K562 (cell line): ENCODE results near the gene NUAK1. TPM values are rescaled to one million over a fixed set of nuclear protein-coding genes. Genes with fewer than 3 reads are reported as not detected.

Source experiments
- ATAC-seq: fragments of 200-7000 bp; cut with Tn5 transposase; 3 replicates; pipeline ENCODE4 v1.9.1; 2020; ENCODE audit warnings: moderate library complexity
- BruUV-seq: library from RNA; stranded (reverse); fragments of 400-500 nt; replicated peaks from 2 replicates; lab custom pipeline; 2021; lab: Mats Ljungman, UMichigan
- CTCF ChIA-PET: fragments of 300-600 bp; formaldehyde crosslinking; extraction: SDS; loops from one replicate; lab custom pipeline; 2021; ENCODE audit warnings: low intra/inter-chr PET ratio; lab: Yijun Ruan, JAX
- POLR2A ChIA-PET: fragments of 300-600, 350-650 bp; sonication (Branson Sonifier 250); formaldehyde crosslinking; extraction: SDS; loops from one replicate; lab custom pipeline; 2021; ENCODE audit warnings: antibody characterized with exemption, inconsistent platforms; lab: Yijun Ruan, JAX
- DNase-seq, 4 experiments: peaks; one replicate each; pipeline versions ENCODE4 v3.0.0 to v3.0.0-alpha.2; 2011 to 2018; ENCODE audit warnings: low spot score in 3 of 4, mixed read lengths in 3 of 4; ENCODE audit errors: extremely low read depth in 1 of 4
- FAIRE-seq: peaks from 2 replicates; lab custom pipeline; 2011; peaks lifted over from hg19 to GRCh38; lab: Jason Lieb, UNC
- H2AFZ ChIP-seq: 2 replicates; pipeline ENCODE4 v1.6.0; 2011; ENCODE audit warnings: low read depth, low read length, control low read depth, inconsistent platforms
- H3K27ac ChIP-seq: fragments of 200-600 bp; 3 replicates; pipeline ENCODE4 v1.8.0; 2011; ENCODE audit warnings: low read depth, mild to moderate bottlenecking, control low read depth, inconsistent platforms, low read length, moderate library complexity, mixed read lengths; ENCODE audit errors: extremely low read depth
- H3K27me3 ChIP-seq, 2 experiments: fragments of 300-600 bp in 1 of 2; 2 replicates in 1 of 2; 3 replicates in 1 of 2; pipeline versions ENCODE4 v1.6.0 to v1.8.0; 2011; ENCODE audit warnings: inconsistent platforms in 2 of 2, low read length in 2 of 2, mild to moderate bottlenecking in 1 of 2, mixed read lengths in 1 of 2, moderate library complexity in 1 of 2; ENCODE audit not compliant: control insufficient read depth in 2 of 2, insufficient read depth in 2 of 2
- H3K36me3 ChIP-seq: fragments of 300-600 bp; 3 replicates; pipeline ENCODE4 v1.8.0; 2011; ENCODE audit warnings: mild to moderate bottlenecking, low read length, inconsistent platforms; ENCODE audit not compliant: control insufficient read depth, insufficient read depth
- H3K4me1 ChIP-seq, 2 experiments: fragments of 200-600 bp in 1 of 2; replicated peaks in 1 of 2; 2 replicates in 1 of 2; 3 replicates in 1 of 2; pipeline versions ENCODE4 v1.5.1 to v1.8.0; 2011; ENCODE audit warnings: inconsistent platforms in 2 of 2, low read length in 2 of 2, mild to moderate bottlenecking in 1 of 2, mixed read lengths in 1 of 2, moderate library complexity in 1 of 2; ENCODE audit not compliant: control insufficient read depth in 2 of 2, insufficient read depth in 2 of 2
- H3K4me2 ChIP-seq: 2 replicates; pipeline ENCODE4 v1.6.1; 2011; ENCODE audit warnings: low read length, control low read depth, inconsistent platforms, mixed read lengths; ENCODE audit not compliant: insufficient read depth
- H3K4me3 ChIP-seq: fragments of 200-600 bp; sonication (generic), shearing (Covaris generic); 2 replicates; pipeline ENCODE4 v1.5.1; 2016; ENCODE audit warnings: control low read depth, inconsistent platforms
- H3K79me2 ChIP-seq: fragments of 200-600 bp; 3 replicates; pipeline ENCODE4 v1.8.0; 2011; ENCODE audit warnings: low read length, inconsistent platforms; ENCODE audit not compliant: control insufficient read depth, insufficient read depth
- H3K9ac ChIP-seq, 2 experiments: 2 replicates each; pipeline versions ENCODE4 v1.6.0 to v1.6.1; 2011; ENCODE audit warnings: low read depth in 2 of 2, low read length in 2 of 2, control low read depth in 1 of 2, inconsistent platforms in 1 of 2, mild to moderate bottlenecking in 1 of 2, mixed read lengths in 1 of 2; ENCODE audit not compliant: insufficient read depth in 1 of 2
- H3K9me1 ChIP-seq: one replicate; pipeline ENCODE4 v1.6.0; 2011; ENCODE audit warnings: inconsistent platforms, mild to moderate bottlenecking, low read length, moderate library complexity; ENCODE audit not compliant: control insufficient read depth, insufficient read depth
- H3K9me3 ChIP-seq: replicated peaks from 2 replicates; pipeline ENCODE4 v1.5.1; 2011; ENCODE audit warnings: low read depth, low read length, inconsistent platforms; ENCODE audit not compliant: control insufficient read depth, insufficient read depth
- H4K20me1 ChIP-seq: replicated peaks from 2 replicates; pipeline ENCODE4 v1.6.1; 2011; ENCODE audit warnings: low read length, inconsistent platforms, mixed read lengths; ENCODE audit not compliant: control insufficient read depth, insufficient read depth
- ARID4B ChIP-seq: sonication (generic); formaldehyde crosslinking; IDR thresholded peaks from 2 replicates; pipeline ENCODE4 v1.8.0; 2022; ENCODE audit warnings: mild to moderate bottlenecking, missing genetic modification reagents
- E2F4 ChIP-seq: sonication (generic); formaldehyde crosslinking; IDR thresholded peaks from 2 replicates; pipeline ENCODE4 v1.8.0; 2022; ENCODE audit warnings: mild to moderate bottlenecking, low read depth, missing genetic modification reagents
- MEIS2 ChIP-seq: fragments of 450-650 bp; IDR thresholded peaks from 2 replicates; pipeline ENCODE4 v1.6.1; 2014; ENCODE audit warnings: mild to moderate bottlenecking; ENCODE audit not compliant: partially characterized antibody
- PBX2 ChIP-seq, 2 experiments: IDR thresholded peaks in 1 of 2; conservative IDR thresholded peaks in 1 of 2; 2 replicates each; pipeline ENCODE4 v1.6.1; 2016; ENCODE audit warnings: low read depth in 2 of 2, mild to moderate bottlenecking in 1 of 2, missing compliant biosample characterization in 1 of 2, missing genetic modification characterization in 1 of 2, moderate library complexity in 1 of 2
- PKNOX1 ChIP-seq: fragments of 450-650 bp; IDR thresholded peaks from 2 replicates; pipeline ENCODE4 v1.6.1; 2016
- THAP12 ChIP-seq: fragments of 250-450 bp; sonication (Bioruptor Pico); IDR thresholded peaks from 2 replicates; pipeline ENCODE4 v1.9.0; 2021; ENCODE audit warnings: mild to moderate bottlenecking, inconsistent platforms
- ZKSCAN8 ChIP-seq: fragments of 200-800 bp; sonication (Bioruptor generic); IDR thresholded peaks from 2 replicates; pipeline ENCODE4 v1.6.1; 2016; ENCODE audit warnings: missing genetic modification characterization, missing compliant biosample characterization
- ZZZ3 ChIP-seq: fragments of 450-650 bp; IDR thresholded peaks from 2 replicates; pipeline ENCODE4 v1.6.1; 2016; ENCODE audit warnings: antibody characterized with exemption, mild to moderate bottlenecking, moderate library complexity
- WGBS: fragments of 100-300 bp; shearing (Covaris generic); methylation state at CpG from one replicate; pipeline ENCODE4 v1.1.6; 2016; ENCODE audit warnings: low coverage, mixed read lengths; ENCODE audit not compliant: insufficient coverage; ENCODE audit errors: missing lambda C conversion rate; 5-methylcytosine and 5-hydroxymethylcytosine counted together
- in situ Hi-C: fragments of 300-500 bp; cut with MboI; formaldehyde crosslinking; loops from 4 replicates; pipeline ENCODE4 v1.15.0; 2018; ENCODE audit warnings: inconsistent platforms, mixed read lengths
- intact Hi-C: fragments of 100-400 bp; cut with micrococcal nuclease; formaldehyde crosslinking; loops from 2 replicates; pipeline ENCODE4 v1.14.2; 2022
- polyA plus RNA-seq, 8 experiments: library from polyadenylated mRNA; depleted of rRNA in 4 of 8; stranded (reverse) in 5 of 8; unstranded in 3 of 8; fragments of >200 nt; fragmentation: Nextera tagmentation in 2 of 8; fragmentation: Illumina TruSeq in 1 of 8; extraction: Ambion mirVana in 2 of 8; extraction: Trizol in 1 of 8; gene quantifications; 2 replicates each; pipeline versions ENCODE4 v1.2.1 to v1.2.3, GENCODE V29; 2011 to 2014; ENCODE audit warnings: inconsistent platforms in 1 of 8, missing spikeins in 1 of 8
- total RNA-seq, 7 experiments: library from RNA; depleted of rRNA in 6 of 7; stranded (reverse); fragments of >200 nt in 6 of 7; fragmentation: Illumina TruSeq in 2 of 7; extraction: Trizol in 2 of 7; gene quantifications; 2 replicates each; pipeline versions ENCODE4 v1.2.1 to v1.2.3, GENCODE V29; 2011 to 2021; ENCODE audit warnings: low replicate concordance in 1 of 7

Gene NUAK1
- total and polyA plus RNA-seq, 9 of the 15 experiments (the other 6 are each of a cell fraction or from before 2014, with no cell fraction given) = 0.02 TPM; not detected in 8

- intact Hi-C loops (no loop called here), in situ Hi-C loops (no loop called here)
- BruUV-seq = no TSS peak
- H3K27ac ChIP-seq = no peak overlapping the region
- FAIRE-seq (no peak), ATAC-seq (no peak), DNase-seq (no peak)
- H4K20me1 ChIP-seq = peaks cover 7% of the 10 kb centered on the region; the same call in 1 of the 2 replicates
- H3K9ac ChIP-seq = no peak overlapping the region
- CTCF ChIA-PET = no interaction called here
- no peak overlapping the region for H3K4me3 ChIP-seq
- no peaks in the 10 kb centered on the region for H3K9me3 ChIP-seq
- no peaks in the 10 kb centered on the region for H3K9me1 ChIP-seq
- no peaks in the 10 kb centered on the region for H3K36me3 ChIP-seq
- no peak overlapping the region for H2AFZ ChIP-seq
- peaks cover 0 to 23% of the 10 kb centered on the region in 2 experiments; a peak in 2 of 5 replicates for H3K27me3 ChIP-seq
- no peaks in the 10 kb centered on the region for H3K79me2 ChIP-seq
- no peaks in the 10 kb centered on the region for H3K4me1 ChIP-seq
- POLR2A ChIA-PET = interaction anchor here (0.7 kb wide), 1 partner anchor 178 kb away, joined by 3 read pairs; no protein-coding TSS in a partner anchor
- H3K4me2 ChIP-seq = no peak overlapping the region
- under 1% methylated on average over 9 of the region's 11 CpGs for WGBS
- TF ChIP-seq ZZZ3 = no peak
- no peak for TF ChIP-seq E2F4 (CRISPR knock-in tag)
- TF ChIP-seq ARID4B (CRISPR knock-in tag) = no peak
- peak; percentile 27 for TF ChIP-seq PKNOX1
- TF ChIP-seq MEIS2 = peak; percentile 65
- no peak for TF ChIP-seq PBX2 (CRISPR knock-in tag; IDR thresholded peaks at IDR 0.05; ENCODE audit: low read depth)
- TF ChIP-seq PBX2 (tag; conservative IDR thresholded peaks at IDR 0.05; ENCODE audit: low read depth) = peak; percentile 88
- no peak for TF ChIP-seq THAP12
- no peak for TF ChIP-seq ZKSCAN8 (CRISPR knock-in tag)
Observed at GRCh38 chr12:106074706-106075392, 63.9 kb downstream of the NUAK1 start.
